NCI-H460 (cell line): ENCODE data around the gene UBAP2. TPM values are rescaled to one million over a fixed set of nuclear protein-coding genes. Genes with fewer than 3 reads are reported as not detected.

Experiments used
- DNase-seq: peaks from one replicate; pipeline ENCODE4 v3.0.0-alpha.2; 2016; ENCODE audit warnings: low read depth; ENCODE audit errors: extremely low read depth
- small RNA-seq, 2 experiments: library from RNA; depleted of rRNA; stranded (forward); fragments of <200 nt; gene quantifications; one replicate each; pipeline ENCODE3, GENCODE V24; 2014
- total RNA-seq: library from RNA; depleted of rRNA; stranded (reverse); fragments of >200 nt; shearing (Covaris generic); gene quantifications from 2 replicates; pipeline ENCODE4 v1.2.3, GENCODE V29; 2014; rRNA removed

Gene UBAP2
- total RNA-seq, 1 experiment from 2014 or later = 12.7 TPM

- DNase-seq = no peak
Observed at GRCh38 chr9:33884856-33885701, 163.6 kb downstream of the UBAP2 start.

GRCh38 chr9:33881635-33882034, 167.1 kb downstream of the UBAP2 start:
- DNase-seq = no peak

GRCh38 chr9:33880211-33881089, 168.2 kb downstream of the UBAP2 start:
- DNase-seq = no peak

- DNase-seq = no peak
Observed at GRCh38 chr9:33878691-33879366, 169.9 kb downstream of the UBAP2 start.

GRCh38 chr9:33877727-33878489, 170.8 kb downstream of the UBAP2 start:
- DNase-seq = no peak

Small RNA genes within 50 kb of the gene (small RNA-seq; reads per million reads assigned to genes)
- 0 to 0.35 reads per million in 2 experiments for gene RN7SKP114
- 10.0 to 51.2 reads per million in 2 experiments for gene SNORD121A
- gene SNORD121B = 0 reads per million in 2 experiments

Other genes with a start within 250 kb of the UBAP2 start
- 15.0 and 16.9 TPM in 2 replicates for gene UBE2R2, start 231.7 kb downstream of the UBAP2 start, total RNA-seq
- 27.3 and 28.7 TPM in 2 replicates for gene DCAF12, start 77.8 kb upstream of the UBAP2 start, total RNA-seq
- 18.3 and 20.7 TPM in 2 replicates for gene UBAP1, start 130.2 kb upstream of the UBAP2 start, total RNA-seq